ENCODE data around the gene PRSS37. TPM values are rescaled to one million over a fixed set of nuclear protein-coding genes. Genes with fewer than 3 reads are reported as not detected.
"Not testable (repeated sequence)": the region's sequence is repeated elsewhere in the genome, so short reads cannot be mapped to it uniquely, and the experiment has no call there.

Gene PRSS37
- polyA plus RNA-seq (2012; ENCODE audit: insufficient read depth, insufficient read length), result not detected

- H3K4me3 ChIP-seq (ENCODE audit: low read length), result no peak within 1 kb of the TSS
- no peak for DNase-seq (ENCODE audit: low read depth, low spot score)
Measured at GRCh38 chr7:141841385-141841784, at the start of gene PRSS37. TSS of gene PRSS37 (minus strand) at chr7:141841485. CDS start at chr7:141841049, 436 bp downstream.

DNA sequence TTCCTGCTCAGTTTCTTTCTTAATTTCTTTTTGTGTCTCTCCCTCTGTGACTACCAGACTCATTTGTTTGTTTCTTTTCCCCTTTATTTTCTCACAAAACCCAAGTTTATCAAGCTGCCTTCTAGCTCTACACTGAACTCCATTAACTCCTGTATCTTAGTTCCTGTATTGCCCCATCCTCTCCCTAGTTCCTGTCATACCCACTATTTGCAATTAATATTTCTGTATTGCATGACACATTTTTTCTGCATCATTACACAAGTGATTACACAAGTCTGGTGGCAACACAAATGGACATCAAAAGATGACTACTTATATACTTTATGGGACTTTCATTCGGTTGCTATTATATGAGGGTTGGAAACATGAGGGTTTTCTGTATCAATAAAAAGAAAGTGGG is 48.0 kb upstream of the PRSS37 start:
- no peak for DNase-seq (ENCODE audit: low read depth, low spot score)
- no peak overlapping the region for H3K4me3 ChIP-seq (ENCODE audit: low read length)

DNA sequence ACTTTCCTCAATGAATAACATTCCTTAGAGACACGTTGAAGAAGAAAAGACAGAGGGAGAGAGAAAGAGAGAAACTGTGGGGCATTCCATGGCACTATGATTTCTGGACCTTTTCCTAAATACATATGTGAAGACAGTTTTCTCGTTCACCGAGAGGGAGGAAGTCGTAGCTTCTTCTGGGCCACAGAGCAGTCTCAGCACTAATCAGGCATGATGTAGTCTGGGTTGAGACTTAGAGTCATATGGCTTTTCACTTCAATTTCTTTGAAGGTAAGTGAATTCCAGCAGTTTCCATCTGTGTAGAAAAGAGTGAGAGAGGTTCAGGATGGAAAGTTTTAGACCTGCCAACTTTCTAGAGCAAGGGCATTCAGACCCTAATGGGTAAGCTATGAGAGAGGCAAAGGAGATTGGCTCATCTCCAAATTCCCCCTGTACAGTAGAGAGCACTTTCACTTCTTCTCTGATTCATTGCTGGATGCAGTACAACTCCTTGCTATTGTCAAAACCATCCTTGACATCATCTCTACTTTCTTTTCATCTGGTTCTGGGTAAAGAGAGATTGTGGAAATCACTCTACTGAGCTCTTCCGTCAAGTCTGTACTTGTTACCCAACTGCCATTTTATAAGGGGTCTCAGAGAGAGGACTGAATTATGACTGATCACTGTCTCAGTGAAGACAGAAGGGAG is 43.4 kb upstream of the PRSS37 start:
- no peak overlapping the region for H3K4me3 ChIP-seq (ENCODE audit: low read length)
- DNase-seq (ENCODE audit: low read depth, low spot score), result no peak

DNA sequence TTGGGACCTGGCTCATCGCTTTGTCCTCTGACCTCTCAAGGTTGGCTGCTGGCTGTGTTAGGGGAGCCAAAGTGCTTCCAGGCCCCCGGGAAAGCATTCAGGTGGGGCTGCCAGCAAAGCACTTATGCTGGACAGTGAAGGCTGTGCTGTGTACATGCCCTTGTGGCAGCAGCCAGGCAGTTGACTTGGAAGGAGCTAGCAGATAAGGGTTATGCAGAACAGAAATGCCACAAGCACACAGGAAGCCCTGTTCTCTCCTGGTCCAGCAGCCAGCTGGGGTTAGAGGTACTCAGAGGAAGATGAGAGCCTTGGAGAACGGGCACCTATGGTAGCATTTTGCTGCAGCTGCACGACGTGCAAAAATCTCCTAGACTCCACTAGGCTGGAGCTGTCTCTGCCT is 39.7 kb upstream of the PRSS37 start:
- no peak for DNase-seq (ENCODE audit: low read depth, low spot score)
- H3K4me3 ChIP-seq (ENCODE audit: low read length), result no peak overlapping the region

- no peak for DNase-seq (ENCODE audit: low read depth, low spot score)
- H3K4me3 ChIP-seq (ENCODE audit: low read length), result no peak overlapping the region
Measured at GRCh38 chr7:141877365-141877764, 36.1 kb upstream of the PRSS37 start.

- H3K4me3 ChIP-seq (ENCODE audit: low read length), result no peak overlapping the region
- DNase-seq (ENCODE audit: low read depth, low spot score), result no peak
Measured at GRCh38 chr7:141876371-141876770, 35.1 kb upstream of the PRSS37 start.

DNA sequence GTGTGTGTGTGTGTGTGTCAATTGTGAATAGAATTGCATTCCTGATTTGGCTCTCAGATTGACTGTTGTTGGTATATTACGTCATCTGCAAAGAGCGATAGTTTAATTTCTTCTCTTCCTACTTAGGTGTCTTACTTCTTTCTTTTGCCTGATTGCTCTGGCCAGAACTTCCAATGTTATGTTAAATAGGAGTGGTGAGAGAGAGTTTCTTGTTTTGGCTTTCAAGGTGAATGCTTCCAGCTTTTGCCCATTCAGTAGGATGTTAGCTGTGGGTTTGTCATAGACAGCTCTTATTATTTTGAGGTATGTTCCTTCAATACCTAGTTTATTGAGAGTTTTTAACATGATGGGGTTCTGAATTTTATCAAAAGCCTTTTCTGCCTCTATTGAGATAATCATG is 34.2 kb upstream of the PRSS37 start:
- DNase-seq (ENCODE audit: low read depth, low spot score), result no peak
- H3K4me3 ChIP-seq (ENCODE audit: low read length), result no peak overlapping the region

- no peak for DNase-seq (ENCODE audit: low read depth, low spot score)
Measured at GRCh38 chr7:141874787-141875186, 33.5 kb upstream of the PRSS37 start.

DNA sequence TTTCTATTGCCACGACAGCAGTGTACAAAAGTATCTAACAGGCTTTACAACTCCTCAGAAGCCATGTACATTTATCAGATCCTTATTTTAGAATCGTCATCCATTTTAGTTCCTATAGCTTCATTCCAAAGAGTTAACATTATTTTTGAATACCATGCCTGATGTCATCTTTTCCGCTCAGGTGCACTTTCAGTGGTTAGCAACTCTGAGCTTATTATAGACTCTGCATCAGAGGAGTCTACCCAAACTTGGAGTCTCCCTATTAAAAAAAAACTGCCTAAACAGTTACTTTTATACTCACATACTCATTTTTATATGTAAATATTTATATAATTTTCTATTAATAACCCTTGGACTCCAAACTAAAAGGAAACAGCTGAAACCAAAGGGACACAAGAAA is 31.6 kb upstream of the PRSS37 start:
- no peak for DNase-seq (ENCODE audit: low read depth, low spot score)
- H3K4me3 ChIP-seq (ENCODE audit: low read length), result no peak overlapping the region

More at GRCh38 chr7:141874787-141875186, 33.5 kb upstream of the PRSS37 start:
- no peak overlapping the region for H3K4me3 ChIP-seq (ENCODE audit: low read length)

GRCh38 chr7:141866974-141867373 is 25.7 kb upstream of the PRSS37 start:
- DNase-seq (ENCODE audit: low read depth, low spot score), result no peak
- no peak overlapping the region for H3K4me3 ChIP-seq (ENCODE audit: low read length)

DNA sequence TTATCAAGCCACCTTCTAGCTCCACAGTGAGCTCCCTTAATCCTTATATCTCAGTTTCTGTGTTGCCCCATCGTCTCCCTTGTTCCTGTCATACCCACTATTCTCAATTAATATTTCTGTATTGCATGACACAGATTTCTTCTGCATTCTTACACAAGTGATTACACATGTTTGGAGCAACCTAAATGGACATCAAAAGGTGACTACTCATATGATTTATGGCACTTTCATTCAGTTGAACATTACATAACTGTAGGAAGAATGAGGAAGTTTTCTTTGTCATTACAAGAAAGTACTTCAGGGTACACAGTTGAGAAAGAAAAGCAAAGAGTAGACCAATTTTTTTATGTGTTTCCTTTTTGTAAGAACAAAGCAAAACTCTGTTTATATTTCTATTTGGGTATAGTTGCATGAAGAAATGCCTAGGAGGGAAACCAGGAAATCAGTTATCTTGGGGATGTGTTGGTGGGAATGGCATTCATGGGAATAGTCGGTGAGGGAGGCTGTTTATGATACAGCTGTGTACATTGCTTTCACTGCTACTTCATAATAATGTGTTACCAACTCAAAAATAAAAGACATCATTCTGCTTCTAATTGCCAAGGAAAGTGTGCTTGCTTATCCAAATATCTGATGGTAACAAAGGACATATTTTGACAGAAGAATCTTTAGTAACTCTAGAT is 23.6 kb upstream of the PRSS37 start:
- no peak for DNase-seq (ENCODE audit: low read depth, low spot score)
- H3K4me3 ChIP-seq (ENCODE audit: low read length), result no peak overlapping the region

- no peak overlapping the region for H3K4me3 ChIP-seq (ENCODE audit: low read length)
- DNase-seq (ENCODE audit: low read depth, low spot score), result no peak
Measured at GRCh38 chr7:141860207-141860606, 18.9 kb upstream of the PRSS37 start.

- H3K4me3 ChIP-seq (ENCODE audit: low read length), result no peak overlapping the region
- DNase-seq (ENCODE audit: low read depth, low spot score), result no peak
Measured at GRCh38 chr7:141847996-141848395, 6.7 kb upstream of the PRSS37 start.

- no peak overlapping the region for H3K4me3 ChIP-seq (ENCODE audit: low read length)
- no peak for DNase-seq (ENCODE audit: low read depth, low spot score)
Measured at GRCh38 chr7:141844256-141844655, 3.0 kb upstream of the PRSS37 start.

DNA sequence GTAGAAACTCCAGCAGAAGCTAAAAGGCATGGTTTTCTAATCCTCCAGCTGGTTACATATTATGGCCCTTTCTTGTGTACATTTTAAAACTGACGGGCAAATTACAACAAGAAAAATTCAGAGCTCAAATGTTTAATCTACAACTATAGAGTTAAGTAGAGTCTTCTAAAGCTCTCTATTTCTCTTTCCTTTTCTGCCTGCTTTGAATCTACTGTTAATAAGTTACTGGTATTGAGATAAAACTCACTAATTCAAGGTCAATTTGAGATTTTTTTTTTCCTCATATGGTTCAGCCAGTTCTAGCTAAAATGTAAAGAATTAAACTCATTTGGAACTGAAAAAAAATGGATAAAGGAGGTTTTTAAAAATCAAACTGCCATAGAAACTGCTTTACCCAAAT is 1.6 kb upstream of the PRSS37 start:
- no peak for DNase-seq (ENCODE audit: low read depth, low spot score)
- no peak overlapping the region for H3K4me3 ChIP-seq (ENCODE audit: low read length)

- DNase-seq (ENCODE audit: low read depth, low spot score), result no peak
- no peak overlapping the region for H3K4me3 ChIP-seq (ENCODE audit: low read length)
Measured at GRCh38 chr7:141840708-141841107, 577 bp downstream of the PRSS37 start.

DNA sequence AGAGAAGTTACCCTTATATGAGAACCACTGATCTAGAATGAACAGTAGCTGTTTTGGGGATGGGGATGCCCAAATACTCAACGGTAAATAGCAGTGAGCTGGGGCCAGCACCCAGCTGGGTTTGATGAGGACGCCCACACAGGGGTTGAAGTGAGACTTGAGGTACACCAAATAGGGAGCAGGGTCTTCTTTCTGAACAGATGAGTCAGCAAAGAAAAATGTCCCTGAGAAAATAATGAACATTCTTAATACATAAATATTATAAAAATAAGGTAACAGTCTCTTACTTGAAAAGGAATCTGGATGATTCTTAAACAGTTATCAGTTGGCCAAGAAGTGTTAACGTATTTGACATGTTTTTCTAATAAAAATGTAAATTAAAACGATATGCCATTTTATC is 2.0 kb downstream of the PRSS37 start:
- no peak for DNase-seq (ENCODE audit: low read depth, low spot score)
- H3K4me3 ChIP-seq (ENCODE audit: low read length), result no peak overlapping the region

GRCh38 chr7:141838581-141838980 is 2.7 kb downstream of the PRSS37 start:
- no peak for DNase-seq (ENCODE audit: low read depth, low spot score)
- no peak overlapping the region for H3K4me3 ChIP-seq (ENCODE audit: low read length)

DNA sequence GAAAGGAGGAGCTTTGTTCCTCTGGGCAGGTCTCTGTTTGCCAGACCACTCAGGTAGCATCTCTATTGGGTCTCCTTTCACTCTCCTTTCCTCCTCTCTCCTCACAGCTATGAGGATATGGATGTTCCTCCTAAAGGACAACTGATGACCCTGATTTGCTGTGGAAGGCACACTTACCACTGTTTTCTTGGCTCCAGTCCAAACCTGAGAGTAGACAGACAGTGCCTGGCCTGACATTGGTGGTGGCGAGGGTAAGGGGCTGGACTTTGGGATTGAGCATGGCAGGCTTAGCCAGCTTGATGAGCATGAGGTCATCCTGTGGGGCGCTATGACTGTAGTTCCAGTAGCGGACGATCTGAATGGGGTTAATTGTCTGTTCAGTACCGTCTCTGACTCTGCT is 3.6 kb downstream of the PRSS37 start:
- DNase-seq (ENCODE audit: low read depth, low spot score), result no peak
- H3K4me3 ChIP-seq (ENCODE audit: low read length), result no peak overlapping the region

GRCh38 chr7:141822432-141822831 is 18.9 kb downstream of the PRSS37 start:
- H3K4me3 ChIP-seq (ENCODE audit: low read length); DNase-seq (ENCODE audit: low read depth, low spot score): not testable (repeated sequence)

DNA sequence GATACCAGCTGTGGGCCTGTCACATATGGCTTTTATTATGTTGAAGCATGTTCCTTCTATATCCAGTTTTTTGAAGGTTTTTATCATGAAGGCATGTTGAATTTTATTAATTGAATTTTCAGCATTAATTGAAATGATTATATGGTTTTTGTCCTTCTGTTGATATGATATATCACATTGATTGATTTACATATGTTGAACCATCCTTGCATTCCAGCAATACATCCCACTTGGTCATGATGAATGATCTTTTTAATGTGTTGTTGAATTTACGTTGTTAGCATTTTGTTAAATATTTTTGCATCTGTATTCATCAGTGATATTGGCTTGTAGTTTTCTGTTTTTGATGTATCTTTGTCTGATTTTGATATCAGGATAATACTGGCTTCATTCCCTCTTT is 21.2 kb downstream of the PRSS37 start:
- DNase-seq (ENCODE audit: low read depth, low spot score), result no peak

More for the DNA sequence above, 21.2 kb downstream of the PRSS37 start:
- H3K4me3 ChIP-seq (ENCODE audit: low read length), result no peak overlapping the region
